ENCODE measurements around the gene MIGA1. TPM values are rescaled to one million over a fixed set of nuclear protein-coding genes. Genes with fewer than 3 reads are reported as not detected.

Gene MIGA1
- total RNA-seq, 1 experiment from 2014 or later, result 13.2 TPM

DNA sequence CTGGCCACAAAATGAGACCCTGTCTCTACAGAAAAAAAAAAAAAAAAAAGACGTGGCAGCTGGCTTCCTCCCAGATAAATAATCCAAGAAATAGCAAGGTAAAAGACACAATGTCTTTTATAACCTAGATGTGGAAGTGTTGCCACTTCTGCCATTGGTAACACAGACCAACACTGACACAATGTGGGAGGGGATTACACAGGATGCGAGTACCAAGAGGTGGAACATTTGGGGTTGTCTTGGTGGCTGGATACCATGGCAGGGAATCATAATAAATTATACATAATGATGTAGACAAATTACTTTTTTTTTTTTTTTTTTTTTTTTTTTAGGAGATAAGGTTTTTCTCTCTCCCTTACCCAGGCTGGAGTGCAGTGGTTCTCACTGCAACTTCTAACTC is 103.0 kb downstream of the MIGA1 start:
- intact Hi-C loops (cut with micrococcal nuclease), result loop anchor here (10.0 kb wide), 1 partner anchor 48 kb away; no protein-coding TSS in a partner anchor
- Mint-ChIP-seq H3K4me1 (ENCODE audit: insufficient read depth, unreplicated experiment) (no peaks in the 10 kb centered on the region), H3K36me3 (ENCODE audit: insufficient read depth, unreplicated experiment) (peaks cover 6% of the 10 kb centered on the region), H3K27ac (ENCODE audit: low read depth, unreplicated experiment) (no peak overlapping the region), H3K4me3 (ENCODE audit: unreplicated experiment) (no peak overlapping the region), H3K9me3 (ENCODE audit: unreplicated experiment) (no peaks in the 10 kb centered on the region), H3K27me3 (ENCODE audit: insufficient read depth, unreplicated experiment) (no peaks in the 10 kb centered on the region)
- ChIA-PET CTCF (interaction anchor here (0.8 kb wide), 1 partner anchor 18 kb away, joined by 3 read pairs; no protein-coding TSS in a partner anchor), POLR2A (interaction anchor here (0.6 to 0.8 kb wide), 2 partner anchors 109 to 125 kb away, joined by 3 read pairs; no protein-coding TSS in a partner anchor)
- TF ChIP-seq, protein P1, sequence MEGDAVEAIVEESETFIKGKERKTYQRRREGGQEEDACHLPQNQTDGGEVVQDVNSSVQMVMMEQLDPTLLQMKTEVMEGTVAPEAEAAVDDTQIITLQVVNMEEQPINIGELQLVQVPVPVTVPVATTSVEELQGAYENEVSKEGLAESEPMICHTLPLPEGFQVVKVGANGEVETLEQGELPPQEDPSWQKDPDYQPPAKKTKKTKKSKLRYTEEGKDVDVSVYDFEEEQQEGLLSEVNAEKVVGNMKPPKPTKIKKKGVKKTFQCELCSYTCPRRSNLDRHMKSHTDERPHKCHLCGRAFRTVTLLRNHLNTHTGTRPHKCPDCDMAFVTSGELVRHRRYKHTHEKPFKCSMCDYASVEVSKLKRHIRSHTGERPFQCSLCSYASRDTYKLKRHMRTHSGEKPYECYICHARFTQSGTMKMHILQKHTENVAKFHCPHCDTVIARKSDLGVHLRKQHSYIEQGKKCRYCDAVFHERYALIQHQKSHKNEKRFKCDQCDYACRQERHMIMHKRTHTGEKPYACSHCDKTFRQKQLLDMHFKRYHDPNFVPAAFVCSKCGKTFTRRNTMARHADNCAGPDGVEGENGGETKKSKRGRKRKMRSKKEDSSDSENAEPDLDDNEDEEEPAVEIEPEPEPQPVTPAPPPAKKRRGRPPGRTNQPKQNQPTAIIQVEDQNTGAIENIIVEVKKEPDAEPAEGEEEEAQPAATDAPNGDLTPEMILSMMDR (IDR thresholded peaks at IDR 0.05; ENCODE audit: unreplicated experiment), result no peak
- DNase-seq (ENCODE audit: unreplicated experiment), result no peak
- no TSS peak for BruUV-seq (replicated peaks)

DNA sequence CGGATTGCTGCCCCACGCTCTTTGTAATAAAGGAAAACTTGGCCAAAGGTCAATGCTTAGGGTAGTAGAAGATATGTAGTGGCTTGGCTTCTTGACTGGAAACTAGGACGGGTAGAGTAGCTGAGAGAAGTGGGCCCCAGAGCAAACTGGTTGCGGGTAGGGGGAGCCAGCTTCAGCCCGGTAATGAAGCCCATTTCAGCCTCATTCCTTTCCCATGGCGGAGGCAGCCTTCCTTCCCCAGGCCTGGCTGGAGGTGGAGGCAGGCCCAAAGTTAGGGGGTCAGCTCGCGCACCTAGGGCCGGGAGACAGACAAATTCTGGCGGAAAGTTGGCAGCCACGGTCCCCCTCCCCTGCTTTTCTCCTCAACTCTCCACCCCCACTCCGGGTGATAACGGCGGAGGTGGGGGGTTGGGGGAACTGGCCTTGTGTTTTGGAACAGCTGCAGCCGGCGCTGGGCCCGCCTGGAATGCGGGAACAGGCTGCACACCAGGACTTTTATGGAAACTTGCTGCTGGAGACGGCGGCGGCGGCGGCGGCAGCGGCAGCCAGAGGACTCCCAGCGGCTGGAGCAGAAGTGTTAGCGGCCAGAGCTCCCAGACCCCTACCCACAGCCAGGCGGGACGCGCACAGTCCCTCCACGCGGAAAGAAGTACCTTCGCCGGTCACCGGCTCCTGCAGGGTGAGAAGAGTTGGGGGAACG is 108.8 kb downstream of the MIGA1 start, which contains the start of gene NEXN:
NEXN (plus strand) TSS at position 544 of the 700 bp plus-strand sequence. CDS start 27,483 bp downstream, outside the sequence.
- H3K4me1 Mint-ChIP-seq (ENCODE audit: insufficient read depth, unreplicated experiment), result peaks cover 6% of the 10 kb centered on the region
- peak; percentile 41 for DNase-seq (ENCODE audit: unreplicated experiment)
- BruUV-seq (replicated peaks), result no TSS peak
- H3K4me3 Mint-ChIP-seq (ENCODE audit: unreplicated experiment), result peak within 1 kb of the TSS; percentile 78
- H3K27me3 Mint-ChIP-seq (ENCODE audit: insufficient read depth, unreplicated experiment), result no peaks in the 10 kb centered on the region
- peaks cover 13% of the 10 kb centered on the region for H3K36me3 Mint-ChIP-seq (ENCODE audit: insufficient read depth, unreplicated experiment)
- TF ChIP-seq, protein P1 (IDR thresholded peaks at IDR 0.05; ENCODE audit: unreplicated experiment), result no peak
- POLR2A ChIA-PET, result interaction anchor here (0.6 to 3.0 kb wide), 10 partner anchors 9 to 146 kb away, joined by 3 to 15 read pairs (median 4); no protein-coding TSS in a partner anchor
- intact Hi-C loops (cut with micrococcal nuclease), result loop anchor here (5.0 to 10.0 kb wide), 2 partner anchors 53 to 131 kb away; partner anchors contain the start of gene USP33
- CTCF ChIA-PET, result interaction anchor here (0.5 to 1.0 kb wide), 5 partner anchors 13 to 836 kb away, joined by 3 to 6 read pairs (median 3); no protein-coding TSS in a partner anchor
- H3K27ac Mint-ChIP-seq (ENCODE audit: low read depth, unreplicated experiment), result peak within 1 kb of the TSS; percentile 6
- no peaks in the 10 kb centered on the region for H3K9me3 Mint-ChIP-seq (ENCODE audit: unreplicated experiment)

DNA sequence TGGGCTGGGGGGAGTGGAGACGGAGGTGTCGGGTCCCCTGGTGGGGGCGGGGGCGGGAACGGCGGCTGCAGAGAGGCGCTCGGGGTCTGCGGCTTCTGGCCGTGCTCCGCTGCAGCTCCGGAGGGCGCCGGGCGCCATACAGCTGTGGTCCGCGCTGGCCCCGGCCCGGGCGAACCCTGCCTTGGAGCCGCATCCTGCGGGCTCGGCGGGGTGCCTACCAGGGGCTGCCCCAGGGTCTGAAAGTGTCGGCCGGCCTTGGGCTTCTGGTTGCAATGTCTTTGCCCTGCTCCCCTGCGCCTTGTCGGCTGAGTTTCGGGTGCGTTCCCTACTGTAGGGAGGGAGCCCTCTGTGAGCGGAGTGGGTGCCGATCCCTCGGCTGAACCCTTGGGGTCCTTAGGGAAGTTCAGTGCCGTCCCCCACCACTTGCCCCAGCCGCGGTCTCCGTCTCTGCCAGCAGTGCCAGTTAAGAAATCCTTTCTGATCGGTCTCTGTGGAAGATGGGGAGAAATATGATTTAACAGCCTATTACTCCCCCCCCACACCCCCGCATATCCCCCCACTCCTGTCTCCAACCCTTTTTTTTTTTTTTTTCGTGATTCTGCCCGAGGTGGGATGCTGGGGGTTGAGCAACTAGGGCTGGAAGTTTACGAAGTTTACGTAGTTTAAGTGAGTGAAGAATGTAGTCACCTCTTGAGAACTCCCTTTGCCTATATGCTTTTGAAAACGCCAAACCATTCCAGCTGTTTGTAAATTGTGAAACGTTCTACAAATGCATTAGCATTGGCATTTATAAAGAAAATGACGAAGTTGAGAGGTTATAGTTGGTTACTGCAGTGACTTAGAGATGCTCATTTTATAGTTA is 109.6 kb downstream of the MIGA1 start:
- H3K4me3 Mint-ChIP-seq (ENCODE audit: unreplicated experiment), result peak overlapping the region; percentile 78
- intact Hi-C loops (cut with micrococcal nuclease), result loop anchor here (5.0 to 10.0 kb wide), 2 partner anchors 54 to 132 kb away; partner anchors contain the start of gene USP33
- H3K27me3 Mint-ChIP-seq (ENCODE audit: insufficient read depth, unreplicated experiment), result no peaks in the 10 kb centered on the region
- H3K36me3 Mint-ChIP-seq (ENCODE audit: insufficient read depth, unreplicated experiment), result peaks cover 13% of the 10 kb centered on the region
- TF ChIP-seq, protein P1 (IDR thresholded peaks at IDR 0.05; ENCODE audit: unreplicated experiment), result no peak
- ChIA-PET CTCF (interaction anchor here (0.6 to 1.0 kb wide), 2 partner anchors 63 to 225 kb away, joined by 3 to 6 read pairs; no protein-coding TSS in a partner anchor), POLR2A (interaction anchor here (0.6 to 3.0 kb wide), 10 partner anchors 10 to 145 kb away, joined by 3 to 15 read pairs (median 5); no protein-coding TSS in a partner anchor)
- peak overlapping the region; percentile 6 for H3K27ac Mint-ChIP-seq (ENCODE audit: low read depth, unreplicated experiment)
- peaks cover 6% of the 10 kb centered on the region for H3K4me1 Mint-ChIP-seq (ENCODE audit: insufficient read depth, unreplicated experiment)
- TSS peak; percentile 73 for BruUV-seq (replicated peaks)
- peak; percentile 53 for DNase-seq (ENCODE audit: unreplicated experiment)
- H3K9me3 Mint-ChIP-seq (ENCODE audit: unreplicated experiment), result no peaks in the 10 kb centered on the region

Data from MCF 10A (cell line).